ENCODE measurements around the gene PLIN1. TPM values are rescaled to one million over a fixed set of nuclear protein-coding genes. Genes with fewer than 3 reads are reported as not detected.

The PLIN1 gene
- total RNA-seq, 1 donor from 2014 or later = 0.17 TPM

DNA sequence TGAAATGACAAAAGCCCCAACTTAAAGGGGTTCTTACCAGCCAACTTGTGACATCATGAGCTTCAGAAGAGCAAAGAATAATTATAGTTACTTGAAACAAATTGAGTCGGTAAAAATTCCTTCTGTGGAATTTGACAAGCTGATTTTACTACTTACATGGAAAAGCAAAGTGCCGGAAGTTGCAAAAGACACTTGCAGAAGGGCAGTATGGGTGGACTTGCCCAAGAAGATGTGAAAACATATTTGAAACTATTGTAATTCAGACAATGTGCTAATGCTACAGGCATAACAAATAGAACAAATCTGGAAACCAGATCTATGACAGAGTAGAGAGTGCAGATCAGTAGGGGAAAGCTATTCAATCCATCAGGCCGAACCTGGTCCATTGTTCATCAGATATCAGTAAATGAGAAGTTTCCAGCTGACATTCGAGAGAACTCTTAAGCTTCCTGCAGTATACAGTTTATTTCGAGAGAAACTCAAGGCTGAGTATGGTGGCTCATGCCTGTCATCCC, 21.4 kb downstream of the PLIN1 start:
- Mint-ChIP-seq H3K27me3 (ENCODE audit: low read depth) (no peaks in the 10 kb centered on the region), H3K9me3 (ENCODE audit: low read depth) (no peaks in the 10 kb centered on the region), H3K27ac (ENCODE audit: unreplicated experiment) (no peak overlapping the region), H3K36me3 (ENCODE audit: low read depth) (no peaks in the 10 kb centered on the region), H3K4me1 (ENCODE audit: low read depth) (peaks cover 24% of the 10 kb centered on the region), H3K4me3 (ENCODE audit: unreplicated experiment) (no peak overlapping the region)
- DNase-seq (ENCODE audit: low spot score) = no peak
- TF ChIP-seq, protein P1, sequence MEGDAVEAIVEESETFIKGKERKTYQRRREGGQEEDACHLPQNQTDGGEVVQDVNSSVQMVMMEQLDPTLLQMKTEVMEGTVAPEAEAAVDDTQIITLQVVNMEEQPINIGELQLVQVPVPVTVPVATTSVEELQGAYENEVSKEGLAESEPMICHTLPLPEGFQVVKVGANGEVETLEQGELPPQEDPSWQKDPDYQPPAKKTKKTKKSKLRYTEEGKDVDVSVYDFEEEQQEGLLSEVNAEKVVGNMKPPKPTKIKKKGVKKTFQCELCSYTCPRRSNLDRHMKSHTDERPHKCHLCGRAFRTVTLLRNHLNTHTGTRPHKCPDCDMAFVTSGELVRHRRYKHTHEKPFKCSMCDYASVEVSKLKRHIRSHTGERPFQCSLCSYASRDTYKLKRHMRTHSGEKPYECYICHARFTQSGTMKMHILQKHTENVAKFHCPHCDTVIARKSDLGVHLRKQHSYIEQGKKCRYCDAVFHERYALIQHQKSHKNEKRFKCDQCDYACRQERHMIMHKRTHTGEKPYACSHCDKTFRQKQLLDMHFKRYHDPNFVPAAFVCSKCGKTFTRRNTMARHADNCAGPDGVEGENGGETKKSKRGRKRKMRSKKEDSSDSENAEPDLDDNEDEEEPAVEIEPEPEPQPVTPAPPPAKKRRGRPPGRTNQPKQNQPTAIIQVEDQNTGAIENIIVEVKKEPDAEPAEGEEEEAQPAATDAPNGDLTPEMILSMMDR (IDR thresholded peaks at IDR 0.05) = no peak

DNA sequence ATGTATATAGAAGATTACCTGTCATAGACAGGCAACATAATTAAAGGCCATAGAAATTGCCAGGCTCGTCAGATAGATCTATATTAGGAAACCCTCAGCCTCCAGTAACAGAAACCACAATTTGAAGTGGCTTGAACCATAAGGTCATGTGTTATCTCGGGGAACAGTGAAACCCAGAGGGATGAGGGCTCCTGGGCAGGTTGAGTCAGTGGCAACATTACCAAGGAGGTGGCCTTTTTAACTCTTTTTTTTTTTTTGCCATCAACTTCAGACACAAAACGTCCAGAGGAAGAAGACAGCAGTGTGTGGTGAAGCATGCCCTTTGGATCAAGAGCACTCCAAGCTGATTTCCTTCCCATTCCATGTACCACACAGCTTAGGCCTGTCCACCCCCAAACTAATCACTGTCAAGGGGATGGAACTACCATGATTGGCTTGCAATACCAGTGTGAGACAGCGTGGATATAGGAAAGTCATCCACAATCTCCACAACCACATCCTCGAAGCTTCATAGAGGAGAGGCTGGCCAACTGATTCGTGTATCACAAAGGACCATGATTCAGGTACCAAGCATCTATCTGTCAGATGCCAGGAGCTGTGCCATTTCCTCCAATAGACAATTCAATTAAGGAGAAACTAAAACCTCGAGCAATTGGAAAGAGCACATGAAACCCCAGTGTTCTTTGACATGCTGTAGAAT, 22.9 kb downstream of the PLIN1 start:
- no peak overlapping the region for H3K27ac Mint-ChIP-seq (ENCODE audit: unreplicated experiment)
- peaks cover 3% of the 10 kb centered on the region for H3K36me3 Mint-ChIP-seq (ENCODE audit: low read depth)
- peaks cover 17% of the 10 kb centered on the region for H3K4me1 Mint-ChIP-seq (ENCODE audit: low read depth)
- H3K9me3 Mint-ChIP-seq (ENCODE audit: low read depth) = no peaks in the 10 kb centered on the region
- TF ChIP-seq, protein P1 (IDR thresholded peaks at IDR 0.05) = no peak
- no peak for DNase-seq (ENCODE audit: low spot score)
- no peaks in the 10 kb centered on the region for H3K27me3 Mint-ChIP-seq (ENCODE audit: low read depth)
- peak overlapping the region; percentile 91 for H3K4me3 Mint-ChIP-seq (ENCODE audit: unreplicated experiment)

DNA sequence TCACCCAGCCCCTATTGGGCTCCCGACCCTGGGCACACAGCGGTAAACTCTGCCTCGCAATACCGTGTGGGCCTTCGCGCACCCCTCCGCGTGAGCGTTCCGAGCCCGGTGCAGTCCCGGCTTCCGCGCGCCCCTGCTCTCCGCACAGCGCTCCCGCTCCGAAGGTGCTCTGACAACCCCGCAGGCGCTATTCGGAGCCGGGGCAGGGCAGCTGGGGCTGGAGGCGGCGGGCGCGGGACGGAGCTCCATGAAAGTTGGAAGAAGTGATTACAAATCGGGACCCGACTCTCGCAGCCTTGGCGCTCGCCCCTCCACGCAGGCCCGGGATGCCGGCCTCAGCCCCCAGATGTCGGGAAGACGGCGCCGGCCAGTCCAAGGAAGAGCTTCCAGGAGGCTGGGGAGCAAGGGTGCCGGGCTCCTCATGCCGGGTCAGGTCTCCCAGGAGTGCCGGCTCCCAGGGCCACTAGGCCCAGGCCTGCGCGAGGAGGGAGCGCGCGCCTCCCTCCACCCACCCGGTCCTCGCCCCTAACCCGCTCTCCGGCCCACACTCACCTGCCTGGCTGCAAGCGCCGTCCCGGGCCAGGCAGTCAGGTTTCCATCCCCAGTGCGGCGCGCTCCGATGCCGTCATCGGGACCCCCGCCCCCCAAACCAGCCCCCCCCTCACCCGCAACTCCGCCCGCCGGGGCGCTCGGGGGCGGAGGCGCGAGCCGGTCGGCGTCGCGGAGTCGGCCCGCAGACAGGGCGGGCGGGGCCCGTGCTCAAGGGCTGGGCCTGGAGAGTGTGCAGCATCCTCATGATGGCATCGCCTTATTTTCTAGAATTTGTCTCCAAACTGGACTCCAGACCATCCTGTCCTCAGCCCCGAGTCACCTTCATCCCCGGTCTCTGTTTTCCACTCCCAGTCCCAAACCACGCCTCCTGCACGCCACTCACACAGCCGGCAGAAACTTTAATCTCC, 24.0 kb downstream of the PLIN1 start, which contains the start of gene KIF7:
Gene KIF7 (minus strand): TSS at position 621 of the 959 bp plus-strand sequence. CDS start 2,537 bp downstream, outside the sequence.
- Mint-ChIP-seq H3K27ac (ENCODE audit: unreplicated experiment) (peak within 1 kb of the TSS; percentile 66), H3K4me1 (ENCODE audit: low read depth) (peaks cover 17% of the 10 kb centered on the region), H3K4me3 (ENCODE audit: unreplicated experiment) (peak within 1 kb of the TSS; percentile 91), H3K27me3 (ENCODE audit: low read depth) (no peaks in the 10 kb centered on the region), H3K36me3 (ENCODE audit: low read depth) (peaks cover 5% of the 10 kb centered on the region), H3K9me3 (ENCODE audit: low read depth) (no peaks in the 10 kb centered on the region)
- no peak for DNase-seq (ENCODE audit: low spot score)
- TF ChIP-seq, protein P1 (IDR thresholded peaks at IDR 0.05) = no peak

DNA sequence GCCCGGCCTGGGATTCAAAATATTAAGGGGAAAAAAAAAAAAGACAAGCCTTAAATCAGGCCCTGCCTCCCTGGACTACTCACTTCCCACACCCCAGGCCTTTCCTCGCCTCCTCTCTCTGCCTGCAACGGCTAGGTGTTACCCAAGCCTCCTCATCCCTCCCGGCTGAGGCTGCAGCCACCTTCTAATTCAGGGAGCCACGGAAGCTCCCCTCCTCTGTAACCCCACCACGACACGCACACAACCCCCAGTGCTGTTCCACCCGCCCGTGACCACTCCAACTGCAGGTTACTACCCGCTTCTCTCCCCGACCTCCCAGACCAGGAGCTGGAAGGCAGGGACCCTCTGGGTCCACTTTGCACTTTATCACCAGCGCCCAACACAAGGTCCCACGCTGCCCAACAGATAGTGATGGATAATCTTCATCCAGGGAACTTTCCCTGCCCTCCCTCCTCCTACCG, 24.8 kb downstream of the PLIN1 start:
- DNase-seq (ENCODE audit: low spot score) = peak; percentile 75
- no peaks in the 10 kb centered on the region for H3K9me3 Mint-ChIP-seq (ENCODE audit: low read depth)
- peak overlapping the region; percentile 62 for H3K27ac Mint-ChIP-seq (ENCODE audit: unreplicated experiment)

More for the DNA sequence above, 24.8 kb downstream of the PLIN1 start:
- Mint-ChIP-seq H3K36me3 (ENCODE audit: low read depth) (peaks cover 5% of the 10 kb centered on the region), H3K4me3 (ENCODE audit: unreplicated experiment) (peak overlapping the region; percentile 91), H3K27me3 (ENCODE audit: low read depth) (no peaks in the 10 kb centered on the region), H3K4me1 (ENCODE audit: low read depth) (peaks cover 17% of the 10 kb centered on the region)
- TF ChIP-seq, protein P1 (IDR thresholded peaks at IDR 0.05) = no peak

All from chondrocyte (in vitro differentiated cells).